GM18867 (cell line): ENCODE results near the gene POMC.
"Not testable (repeated sequence)": the region's sequence is repeated elsewhere in the genome, so short reads cannot be mapped to it uniquely, and the experiment has no call there.

Experiments
- ATAC-seq: cut with Tn5 transposase; IDR thresholded peaks from one replicate; pipeline ENCODE4 v1.9.1; 2021; ENCODE audit warnings: mild to moderate bottlenecking, moderate library complexity; ENCODE audit not compliant: unreplicated experiment

Gene POMC

GRCh38 chr2:25177211-25177611, 8.8 kb upstream of the POMC start:
- ATAC-seq = no peak

- no peak for ATAC-seq
Observed at GRCh38 chr2:25176541-25177181, 8.3 kb upstream of the POMC start.

GRCh38 chr2:25176138-25176537, 7.8 kb upstream of the POMC start:
- no peak for ATAC-seq

- no peak for ATAC-seq
Observed at GRCh38 chr2:25174192-25174861, 5.9 kb upstream of the POMC start.

GRCh38 chr2:25173719-25174118, 5.3 kb upstream of the POMC start:
- no peak for ATAC-seq

GRCh38 chr2:25170888-25171287, 2.5 kb upstream of the POMC start:
- no peak for ATAC-seq

- no peak for ATAC-seq
Observed at GRCh38 chr2:25169073-25169470, 692 bp upstream of the POMC start.

GRCh38 chr2:25165992-25166875, 2.1 kb downstream of the POMC start:
- peak; percentile 80 for ATAC-seq

- no peak for ATAC-seq
Observed at GRCh38 chr2:25164561-25164960, 3.8 kb downstream of the POMC start.

- ATAC-seq = not testable (repeated sequence)
Observed at GRCh38 chr2:25162061-25162460, 6.3 kb downstream of the POMC start.

- peak; percentile 43 for ATAC-seq
Observed at GRCh38 chr2:25161055-25161781, 7.2 kb downstream of the POMC start.

GRCh38 chr2:25160376-25160775, 8.0 kb downstream of the POMC start:
- ATAC-seq = no peak

- ATAC-seq = no peak
Observed at GRCh38 chr2:25159949-25160348, 8.4 kb downstream of the POMC start.

- ATAC-seq = no peak
Observed at GRCh38 chr2:25158096-25158852, 10.1 kb downstream of the POMC start.

- no peak for ATAC-seq
Observed at GRCh38 chr2:25155401-25155800, 13.0 kb downstream of the POMC start.

GRCh38 chr2:25151718-25152117, 16.7 kb downstream of the POMC start:
- no peak for ATAC-seq

GRCh38 chr2:25150993-25151392, 17.4 kb downstream of the POMC start:
- not testable (repeated sequence) for ATAC-seq

GRCh38 chr2:25149646-25150045, 18.7 kb downstream of the POMC start:
- no peak for ATAC-seq

- ATAC-seq = no peak
Observed at GRCh38 chr2:25146896-25147295, 21.5 kb downstream of the POMC start.

- no peak for ATAC-seq
Observed at GRCh38 chr2:25145803-25146202, 22.6 kb downstream of the POMC start.
